Measurements from ENCODE around the gene TMEM225B.
"Not testable (repeated sequence)": the region's sequence is repeated elsewhere in the genome, so short reads cannot be mapped to it uniquely, and the experiment has no call there.

Gene TMEM225B

DNA sequence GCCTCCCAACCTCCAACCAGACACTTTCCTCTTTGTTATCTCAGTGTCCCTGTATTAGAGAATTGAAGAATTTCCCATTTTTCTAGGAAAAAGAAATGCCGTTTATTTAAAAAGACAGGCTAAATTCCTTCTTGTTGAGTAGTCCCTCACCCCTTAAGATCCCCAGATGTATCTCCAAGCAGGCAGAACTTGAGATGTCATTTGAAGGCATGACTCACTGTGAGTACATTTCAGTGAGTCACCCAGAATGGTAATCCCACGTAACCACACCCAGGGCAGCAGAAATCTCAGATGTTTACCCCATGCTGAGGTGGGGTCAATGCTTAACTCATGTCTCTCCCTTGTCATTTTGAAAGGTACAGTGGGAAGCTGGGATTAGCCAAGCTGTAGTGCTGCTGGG lies 35.2 kb upstream of the TMEM225B start:
- no peak overlapping the region for H3K4me3 ChIP-seq (ENCODE audit: low read depth, low read length)
- TF ChIP-seq, protein P1, sequence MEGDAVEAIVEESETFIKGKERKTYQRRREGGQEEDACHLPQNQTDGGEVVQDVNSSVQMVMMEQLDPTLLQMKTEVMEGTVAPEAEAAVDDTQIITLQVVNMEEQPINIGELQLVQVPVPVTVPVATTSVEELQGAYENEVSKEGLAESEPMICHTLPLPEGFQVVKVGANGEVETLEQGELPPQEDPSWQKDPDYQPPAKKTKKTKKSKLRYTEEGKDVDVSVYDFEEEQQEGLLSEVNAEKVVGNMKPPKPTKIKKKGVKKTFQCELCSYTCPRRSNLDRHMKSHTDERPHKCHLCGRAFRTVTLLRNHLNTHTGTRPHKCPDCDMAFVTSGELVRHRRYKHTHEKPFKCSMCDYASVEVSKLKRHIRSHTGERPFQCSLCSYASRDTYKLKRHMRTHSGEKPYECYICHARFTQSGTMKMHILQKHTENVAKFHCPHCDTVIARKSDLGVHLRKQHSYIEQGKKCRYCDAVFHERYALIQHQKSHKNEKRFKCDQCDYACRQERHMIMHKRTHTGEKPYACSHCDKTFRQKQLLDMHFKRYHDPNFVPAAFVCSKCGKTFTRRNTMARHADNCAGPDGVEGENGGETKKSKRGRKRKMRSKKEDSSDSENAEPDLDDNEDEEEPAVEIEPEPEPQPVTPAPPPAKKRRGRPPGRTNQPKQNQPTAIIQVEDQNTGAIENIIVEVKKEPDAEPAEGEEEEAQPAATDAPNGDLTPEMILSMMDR (IDR thresholded peaks at IDR 0.05; ENCODE audit: insufficient read depth, low read depth, low read length, missing control alignments), result no peak
- no peak for DNase-seq (ENCODE audit: low read depth)

DNA sequence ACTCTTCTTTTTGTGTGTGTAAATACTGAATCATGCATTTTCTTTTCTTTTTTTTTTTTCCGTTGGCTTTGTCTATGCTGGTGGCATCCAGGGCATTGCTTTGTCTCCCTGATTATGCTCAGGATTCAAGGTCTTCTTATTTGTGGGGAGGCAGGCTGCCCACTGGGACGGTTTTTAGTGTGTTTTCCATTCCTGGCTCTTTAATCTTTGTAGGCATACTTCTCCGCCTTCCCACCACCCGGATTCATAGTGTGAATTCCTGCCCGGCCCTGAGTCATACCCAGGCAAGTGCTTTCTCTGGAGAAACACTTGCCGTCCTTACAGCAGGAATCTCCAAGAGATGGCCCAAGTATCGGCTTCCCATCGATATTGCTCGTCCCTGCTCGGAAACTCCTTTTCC lies 34.4 kb upstream of the TMEM225B start:
- H3K4me3 ChIP-seq (ENCODE audit: low read depth, low read length), result no peak overlapping the region
- no peak for DNase-seq (ENCODE audit: low read depth)
- TF ChIP-seq, protein P1 (IDR thresholded peaks at IDR 0.05; ENCODE audit: insufficient read depth, low read depth, low read length, missing control alignments), result no peak

DNA sequence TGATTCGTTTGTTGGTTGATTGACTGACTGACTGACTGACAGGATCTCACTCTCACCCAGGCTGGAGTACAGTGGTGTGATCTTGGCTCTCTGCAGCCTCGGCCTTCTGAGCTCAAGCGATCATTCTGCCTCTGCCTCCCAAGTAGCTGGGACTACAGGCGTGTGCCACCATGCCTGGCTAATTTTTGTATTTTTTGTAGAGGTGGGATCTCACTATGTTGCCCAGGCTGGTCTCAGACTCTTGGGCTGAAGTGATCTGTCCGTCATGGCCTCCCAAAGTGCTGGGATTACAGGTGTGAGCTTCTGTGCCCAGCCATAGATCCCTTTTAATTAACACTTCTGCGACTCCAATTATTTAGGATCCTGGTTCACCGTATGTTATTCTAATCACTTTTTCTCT lies 29.3 kb upstream of the TMEM225B start:
- not testable (repeated sequence) for DNase-seq (ENCODE audit: low read depth); H3K4me3 ChIP-seq (ENCODE audit: low read depth, low read length)

DNA sequence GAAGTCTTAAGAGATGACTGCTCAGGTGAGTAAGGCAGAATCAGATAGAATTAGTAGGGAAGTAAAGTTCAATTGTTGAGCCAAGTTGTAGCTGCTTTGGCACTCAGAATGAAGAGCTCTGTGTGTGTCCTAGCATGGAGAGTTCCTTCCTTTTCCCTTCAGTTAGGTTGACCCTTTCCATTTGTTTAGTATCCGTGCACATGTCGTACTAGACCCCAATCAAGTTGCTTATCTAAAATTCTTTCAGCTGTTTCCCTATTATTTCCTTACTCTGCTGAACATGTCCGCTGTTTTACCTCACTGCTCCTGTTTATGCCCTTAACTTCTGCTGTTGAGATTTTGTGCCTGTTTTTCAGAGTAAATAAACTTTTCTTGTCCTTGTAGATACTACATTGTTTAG lies 26.3 kb upstream of the TMEM225B start:
- H3K4me3 ChIP-seq (ENCODE audit: low read depth, low read length), result no peak overlapping the region
- TF ChIP-seq, protein P1 (IDR thresholded peaks at IDR 0.05; ENCODE audit: insufficient read depth, low read depth, low read length, missing control alignments), result no peak
- no peak for DNase-seq (ENCODE audit: low read depth)

DNA sequence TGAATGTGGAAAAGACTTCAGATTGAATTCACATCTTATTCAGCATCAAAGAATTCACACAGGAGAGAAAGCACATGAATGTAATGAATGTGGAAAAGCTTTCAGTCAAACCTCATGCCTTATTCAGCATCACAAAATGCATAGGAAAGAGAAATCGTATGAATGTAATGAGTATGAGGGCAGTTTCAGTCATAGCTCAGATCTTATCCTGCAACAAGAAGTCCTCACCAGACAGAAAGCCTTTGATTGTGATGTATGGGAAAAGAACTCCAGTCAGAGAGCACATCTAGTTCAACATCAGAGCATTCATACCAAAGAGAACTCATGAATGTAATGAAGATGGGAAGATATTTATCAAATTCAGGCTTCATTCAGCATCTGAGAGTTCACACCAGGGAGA lies 24.8 kb upstream of the TMEM225B start:
- TF ChIP-seq, protein P1 (IDR thresholded peaks at IDR 0.05; ENCODE audit: insufficient read depth, low read depth, low read length, missing control alignments), result no peak
- no peak for DNase-seq (ENCODE audit: low read depth)
- no peak overlapping the region for H3K4me3 ChIP-seq (ENCODE audit: low read depth, low read length)

DNA sequence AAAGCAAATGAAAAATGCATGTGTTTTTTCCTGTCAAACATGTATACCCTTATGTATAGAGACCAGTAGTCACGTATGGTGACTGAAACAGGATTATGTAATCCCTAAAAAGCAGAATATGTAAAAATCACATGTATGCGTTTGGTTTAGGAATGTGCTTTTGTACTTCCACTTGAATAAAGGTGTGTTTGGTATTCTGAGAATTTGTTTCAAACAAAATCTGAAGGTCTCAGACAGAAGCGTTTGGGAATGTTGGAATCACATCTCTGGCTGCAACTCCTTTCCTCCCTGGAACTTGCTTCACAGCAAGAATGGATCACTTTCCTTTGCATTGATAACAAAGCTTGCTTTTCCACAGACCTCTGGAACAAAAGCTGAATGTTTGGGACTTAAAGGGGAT lies 21.8 kb upstream of the TMEM225B start:
- H3K4me3 ChIP-seq (ENCODE audit: low read depth, low read length), result no peak overlapping the region
- TF ChIP-seq, protein P1 (IDR thresholded peaks at IDR 0.05; ENCODE audit: insufficient read depth, low read depth, low read length, missing control alignments), result no peak
- DNase-seq (ENCODE audit: low read depth), result no peak

DNA sequence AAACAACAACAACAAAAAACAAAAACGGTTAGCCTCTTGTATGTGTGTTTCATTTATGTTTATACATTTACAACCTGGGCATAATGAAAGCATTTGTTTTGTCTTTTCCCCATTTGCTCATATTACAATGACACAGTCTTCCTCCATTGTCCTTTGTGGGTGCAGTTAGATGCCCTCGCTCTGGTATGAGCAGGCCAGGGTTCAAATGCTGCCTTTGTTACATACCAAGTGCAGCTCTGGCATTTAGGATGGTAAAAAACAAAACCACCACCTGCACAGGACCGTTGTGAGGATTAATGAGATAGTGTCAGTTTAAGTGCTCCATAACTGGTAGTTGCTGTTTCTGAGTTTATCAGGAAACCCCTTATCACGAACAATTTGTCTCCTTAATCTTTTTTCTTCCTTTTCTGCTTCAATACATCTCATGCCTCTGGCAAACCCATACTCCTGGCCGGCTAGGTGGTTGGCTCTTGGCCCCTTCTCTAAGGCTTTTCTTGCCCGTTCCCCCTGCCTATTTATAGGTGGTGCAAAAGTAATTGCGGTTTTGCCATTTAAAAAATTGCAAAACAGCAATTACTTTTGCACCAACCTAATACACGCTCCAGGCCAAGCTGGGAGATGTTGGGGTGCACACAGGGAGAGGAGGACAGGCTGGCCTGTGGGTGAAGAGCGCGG lies 18.6 kb upstream of the TMEM225B start:
- no peak overlapping the region for H3K4me3 ChIP-seq (ENCODE audit: low read depth, low read length)
- DNase-seq (ENCODE audit: low read depth), result no peak
- TF ChIP-seq, protein P1 (IDR thresholded peaks at IDR 0.05; ENCODE audit: insufficient read depth, low read depth, low read length, missing control alignments), result no peak

Measured in GM12865 (cell line).